GM19468 (cell line): ENCODE measurements around the gene MSI2.

Experiments used
- ATAC-seq: cut with Tn5 transposase; IDR thresholded peaks from one replicate; pipeline ENCODE4 v1.9.1; 2021; ENCODE audit warnings: mild to moderate bottlenecking, moderate library complexity, moderate number of reproducible peaks; ENCODE audit not compliant: unreplicated experiment; ENCODE audit errors: extremely low read depth

MSI2 gene

DNA sequence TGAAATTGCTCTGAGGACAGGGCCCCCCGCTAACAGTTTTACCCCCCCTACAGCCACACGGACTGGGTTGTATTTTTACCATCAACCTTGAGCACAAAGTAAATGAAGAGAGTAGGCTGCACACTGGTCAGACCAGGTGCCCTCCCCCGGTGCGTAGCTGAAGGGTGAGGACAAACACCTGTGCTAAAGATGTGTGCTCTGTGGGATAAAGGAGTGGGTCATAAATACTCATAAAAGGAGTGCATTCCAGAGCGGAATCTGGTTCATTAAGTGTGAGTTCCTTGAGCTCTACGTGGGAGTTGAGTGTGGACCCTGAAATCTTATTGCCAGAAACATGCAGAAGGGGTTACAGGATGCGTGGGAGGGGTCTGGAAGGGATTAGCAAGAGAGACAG is 271.7 kb downstream of the MSI2 start:
- no peak for ATAC-seq

DNA sequence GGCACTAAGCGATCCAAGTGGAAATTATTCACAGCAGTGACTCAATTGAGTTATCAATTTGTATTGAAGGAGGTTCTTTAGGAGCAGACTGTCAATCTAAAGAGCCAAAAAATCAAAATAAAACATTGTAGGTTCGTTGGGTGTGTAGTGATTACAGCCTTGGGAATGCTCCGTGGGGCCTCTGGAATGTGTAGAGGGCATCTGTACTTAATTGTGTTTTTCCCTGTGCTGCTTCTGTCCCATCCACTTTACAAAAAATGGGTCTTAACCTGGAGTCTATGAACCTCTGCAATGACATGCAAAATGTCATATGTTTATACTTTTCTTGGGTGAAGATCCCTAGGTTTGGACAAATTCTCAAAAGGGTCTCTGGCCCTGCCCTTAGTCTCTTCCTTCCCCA is 273.7 kb downstream of the MSI2 start:
- no peak for ATAC-seq

DNA sequence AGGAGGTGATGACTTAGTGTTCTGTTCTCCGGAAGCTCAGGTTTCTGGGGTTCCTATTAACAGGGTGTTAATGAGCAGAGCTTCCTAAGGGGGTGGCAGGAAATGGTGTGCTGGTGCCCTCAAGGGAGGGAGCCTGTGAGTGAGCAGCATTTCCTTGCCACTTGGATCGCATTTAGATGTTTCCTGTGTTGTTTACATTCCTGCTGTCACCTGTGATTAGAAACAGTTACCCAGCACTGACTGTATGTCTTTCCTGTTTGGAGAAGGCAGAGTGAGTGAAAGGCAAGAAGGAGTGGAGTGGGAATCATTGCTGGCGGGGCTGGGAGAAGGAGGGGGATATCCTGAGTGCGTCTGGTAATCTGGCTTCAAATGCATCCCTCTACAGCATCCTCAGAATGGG is 274.2 kb downstream of the MSI2 start:
- ATAC-seq: no peak

DNA sequence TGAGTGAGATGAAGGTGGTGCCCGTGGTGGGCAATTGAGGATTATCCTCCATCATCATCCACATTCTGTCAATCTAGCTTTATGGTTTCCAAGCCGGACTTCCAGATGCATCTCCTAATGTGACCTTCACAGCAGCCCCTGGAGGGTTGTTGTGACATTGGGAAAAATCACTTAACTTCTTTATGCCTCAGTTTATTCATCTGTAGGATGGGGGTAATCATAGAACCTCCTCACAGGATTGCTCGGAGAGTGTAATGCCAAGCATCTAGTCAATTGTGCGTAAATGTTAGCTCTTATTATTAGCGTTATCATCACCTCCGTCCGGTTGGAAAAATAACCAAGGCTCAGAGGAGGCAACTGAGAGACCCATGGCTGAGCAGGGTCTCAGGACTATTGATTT is 274.8 kb downstream of the MSI2 start:
- ATAC-seq: no peak

DNA sequence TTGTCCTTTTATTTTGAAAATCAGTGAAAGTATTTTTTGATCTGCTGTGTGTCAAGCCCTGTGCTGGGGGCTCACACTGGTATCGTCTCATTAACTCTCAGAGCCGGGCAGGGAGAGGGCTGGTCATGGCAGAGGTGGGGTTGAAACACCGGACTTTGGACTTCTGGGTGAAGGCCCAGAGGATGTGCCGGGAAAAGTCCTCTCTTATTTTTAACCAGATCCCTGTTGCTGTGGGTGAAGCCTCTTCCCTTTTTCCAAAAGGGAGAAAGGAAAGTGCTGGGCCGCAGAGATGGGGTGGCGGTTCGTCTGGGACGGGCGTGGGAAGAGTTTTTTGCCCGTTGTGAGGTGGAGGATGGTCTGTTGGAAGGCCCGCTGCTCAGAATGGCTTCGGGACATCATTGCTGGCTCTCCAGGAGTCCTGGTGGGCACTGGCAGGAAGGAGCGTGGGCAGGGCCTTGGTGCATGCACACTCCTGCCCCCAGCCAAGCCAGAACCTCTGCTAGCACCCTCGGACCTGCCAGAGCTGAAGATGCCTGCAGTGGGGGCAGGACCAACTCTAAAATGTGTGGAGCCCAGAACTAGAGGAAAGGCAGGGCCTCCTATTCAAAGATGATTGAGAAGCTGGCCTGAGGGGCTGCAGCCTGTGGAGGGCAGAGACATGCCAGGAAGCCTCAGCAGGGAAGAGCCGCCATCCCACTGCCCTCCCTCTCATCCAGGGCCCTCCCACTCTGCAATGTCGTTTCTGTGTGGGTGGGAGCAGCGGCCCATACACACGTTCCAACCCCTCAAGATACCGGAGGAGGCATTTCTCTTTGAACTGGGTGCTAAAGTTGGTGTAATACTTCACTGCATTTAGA is 275.6 kb downstream of the MSI2 start:
- no peak for ATAC-seq

DNA sequence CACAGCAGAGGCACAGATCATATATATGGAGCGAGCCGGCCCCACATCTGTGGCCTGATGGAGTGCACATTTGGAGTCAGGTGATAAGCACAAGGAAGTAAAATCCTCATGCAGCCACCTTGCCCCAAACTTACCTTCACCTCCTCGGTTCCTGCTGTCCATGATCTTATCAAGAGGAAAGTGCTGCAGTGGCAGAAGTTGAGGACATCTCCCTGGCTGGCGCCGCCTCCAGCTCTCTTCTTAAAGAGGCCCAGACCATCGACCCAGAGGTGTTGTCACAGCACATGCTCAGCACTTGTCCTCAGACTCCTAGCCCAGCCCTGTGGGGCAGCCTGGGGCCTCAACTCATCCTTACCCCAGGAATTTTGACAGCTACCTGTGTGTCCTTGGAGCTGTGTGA is 276.2 kb downstream of the MSI2 start:
- ATAC-seq: no peak

DNA sequence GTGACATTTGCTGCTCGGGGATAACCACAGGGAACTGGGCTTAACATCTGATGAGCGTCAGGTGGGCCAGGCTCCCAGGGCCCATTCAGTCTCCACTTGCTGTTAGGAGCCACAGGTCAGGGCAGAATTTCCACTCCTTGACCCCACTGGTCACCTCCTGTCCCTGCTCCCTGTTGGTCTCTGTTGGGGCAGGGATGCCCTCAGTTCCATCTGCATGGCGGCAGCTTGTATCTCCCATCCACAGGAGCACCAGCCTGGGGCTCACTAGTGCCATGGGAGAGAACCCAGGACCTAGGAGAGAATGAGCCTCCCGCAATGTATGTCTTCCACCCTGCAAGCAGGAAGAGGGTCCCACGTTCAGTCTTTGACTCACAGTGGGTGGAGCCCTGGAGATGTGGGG is 276.6 kb downstream of the MSI2 start:
- ATAC-seq: no peak

DNA sequence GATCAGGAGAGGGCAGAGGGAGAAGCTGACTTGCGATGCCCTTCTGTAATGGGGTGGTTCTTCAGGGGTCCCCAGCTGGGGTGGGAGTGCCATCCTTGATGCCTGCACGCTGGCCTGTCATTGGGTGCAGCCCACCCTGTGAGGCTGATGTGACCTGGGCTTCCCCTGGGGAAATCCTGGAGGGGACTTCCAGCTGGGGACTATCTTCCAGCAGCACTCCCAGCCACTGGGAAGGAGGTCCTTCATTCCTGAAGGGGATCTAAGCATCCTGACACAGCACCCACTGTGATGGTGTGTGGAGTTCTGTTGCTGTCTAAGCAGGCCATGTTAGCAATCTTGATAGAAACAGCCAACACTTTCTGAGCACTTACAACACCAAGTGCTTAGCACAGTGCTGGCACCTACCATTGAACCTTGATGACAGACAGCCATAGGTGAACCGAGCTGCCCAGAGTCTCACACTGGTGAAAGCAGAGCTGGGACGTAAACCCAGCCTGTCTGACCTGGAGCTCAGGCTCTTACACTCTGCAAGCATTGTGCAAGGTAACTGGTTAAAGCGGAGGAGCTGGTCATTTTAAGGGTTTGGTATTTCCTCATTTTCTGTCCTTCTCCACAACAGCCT is 277.5 kb downstream of the MSI2 start:
- no peak for ATAC-seq

DNA sequence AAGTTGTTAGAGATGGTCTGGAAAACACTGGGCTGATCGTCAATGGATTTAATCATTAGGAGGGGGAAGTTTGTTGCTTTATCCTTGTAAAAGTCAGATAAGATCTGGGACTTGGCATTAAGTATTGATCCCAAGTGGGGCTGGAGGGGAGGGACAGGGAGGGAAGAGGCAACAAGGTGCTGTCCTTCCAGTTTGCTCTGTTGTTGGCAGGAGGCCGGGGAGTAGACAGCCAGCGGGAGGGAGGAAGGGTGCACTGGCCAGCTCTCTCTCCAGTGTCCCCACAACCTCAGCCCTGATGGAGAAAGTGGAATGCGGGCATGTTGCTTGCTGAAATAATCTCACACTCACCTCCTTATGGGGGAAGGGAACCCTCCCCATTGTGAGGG is 278.5 kb downstream of the MSI2 start:
- ATAC-seq: no peak

DNA sequence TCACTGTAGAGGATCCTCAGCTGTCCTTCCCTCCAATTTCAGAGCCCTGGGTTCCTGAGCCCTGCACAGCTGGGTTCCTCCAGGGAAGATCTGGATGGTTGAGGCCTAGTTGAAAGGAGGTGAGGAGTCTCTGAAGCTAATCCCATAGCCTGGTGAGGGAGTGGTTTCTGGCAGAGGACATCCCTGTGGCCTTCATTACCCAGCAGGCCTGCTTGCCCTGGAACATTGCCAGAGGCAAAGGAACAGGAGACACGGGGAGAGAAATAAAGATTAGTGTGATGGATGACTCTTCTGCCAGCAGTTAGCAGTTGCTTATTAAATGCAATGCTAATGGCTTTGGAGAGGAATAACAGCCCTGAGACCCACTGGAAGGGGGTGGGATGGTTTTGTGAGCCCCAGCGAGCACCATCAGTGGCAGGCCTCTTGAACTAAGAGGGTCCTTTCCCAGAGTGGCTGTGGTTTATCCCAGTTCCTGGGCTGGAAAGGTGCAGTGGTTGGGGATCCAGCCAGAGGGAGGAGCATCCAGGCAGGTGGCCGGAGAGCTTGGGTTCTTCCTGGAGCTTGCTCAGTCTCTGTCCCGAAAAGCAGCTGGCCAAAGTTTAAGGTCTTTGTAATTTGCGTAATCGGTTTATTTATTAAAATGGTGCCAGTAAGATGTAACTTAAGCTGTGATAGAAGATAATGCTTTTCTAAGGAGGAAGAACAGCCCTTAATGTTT is 279.1 kb downstream of the MSI2 start:
- no peak for ATAC-seq

DNA sequence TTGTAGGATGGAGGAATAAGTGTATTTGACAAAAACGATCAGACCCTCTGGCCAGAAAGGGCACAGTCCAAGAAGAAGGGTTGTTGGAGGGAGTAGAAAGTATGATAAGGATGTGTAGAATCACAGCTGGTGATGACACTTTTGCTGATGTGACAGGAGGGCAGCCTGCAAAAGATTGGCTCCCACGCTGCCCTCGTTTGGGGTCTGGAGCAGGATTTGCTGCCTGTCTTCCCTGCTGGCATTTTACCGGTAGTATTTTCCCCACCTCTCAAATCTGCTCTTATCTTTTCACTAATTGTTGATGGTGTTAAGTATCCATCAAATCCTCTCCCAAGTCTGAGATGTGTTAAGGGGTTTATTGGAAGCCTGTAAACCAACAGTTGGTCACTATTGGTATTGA is 280.0 kb downstream of the MSI2 start:
- ATAC-seq: no peak

DNA sequence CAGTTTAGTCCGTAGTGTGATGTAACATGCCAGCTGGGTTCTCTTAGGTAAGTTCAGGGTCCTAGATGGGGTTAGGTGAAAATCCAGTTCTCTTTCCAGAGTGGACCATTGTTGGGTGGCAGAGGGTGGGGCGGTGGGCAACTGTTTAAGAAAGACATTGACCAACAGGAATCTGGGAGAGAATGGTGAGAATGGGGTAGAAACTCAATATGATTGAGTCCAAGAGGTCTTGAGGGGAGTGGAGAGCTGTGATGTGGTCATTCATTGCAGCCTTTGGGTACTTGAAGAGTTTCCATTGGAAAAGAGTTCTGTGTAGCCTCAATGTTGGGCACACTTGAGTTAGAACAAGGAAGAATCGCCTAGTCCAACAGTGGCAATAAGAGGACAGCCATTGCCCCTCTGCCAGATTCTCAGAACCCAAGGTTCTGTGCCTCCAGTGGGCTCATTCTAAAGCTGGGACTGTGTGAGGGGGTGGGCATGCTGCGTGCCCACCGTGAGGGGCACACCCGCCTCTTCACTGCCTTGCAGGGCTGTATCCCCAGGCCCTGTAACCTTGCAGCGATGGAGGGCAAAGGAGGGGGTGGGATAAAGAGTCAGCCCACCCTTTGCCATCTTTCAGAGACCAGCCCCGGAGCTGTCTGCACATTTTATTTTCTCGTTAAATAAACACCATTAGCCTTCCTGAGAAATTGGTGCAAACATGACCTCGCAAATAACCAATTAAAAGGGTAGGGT is 280.6 kb downstream of the MSI2 start:
- ATAC-seq: no peak

DNA sequence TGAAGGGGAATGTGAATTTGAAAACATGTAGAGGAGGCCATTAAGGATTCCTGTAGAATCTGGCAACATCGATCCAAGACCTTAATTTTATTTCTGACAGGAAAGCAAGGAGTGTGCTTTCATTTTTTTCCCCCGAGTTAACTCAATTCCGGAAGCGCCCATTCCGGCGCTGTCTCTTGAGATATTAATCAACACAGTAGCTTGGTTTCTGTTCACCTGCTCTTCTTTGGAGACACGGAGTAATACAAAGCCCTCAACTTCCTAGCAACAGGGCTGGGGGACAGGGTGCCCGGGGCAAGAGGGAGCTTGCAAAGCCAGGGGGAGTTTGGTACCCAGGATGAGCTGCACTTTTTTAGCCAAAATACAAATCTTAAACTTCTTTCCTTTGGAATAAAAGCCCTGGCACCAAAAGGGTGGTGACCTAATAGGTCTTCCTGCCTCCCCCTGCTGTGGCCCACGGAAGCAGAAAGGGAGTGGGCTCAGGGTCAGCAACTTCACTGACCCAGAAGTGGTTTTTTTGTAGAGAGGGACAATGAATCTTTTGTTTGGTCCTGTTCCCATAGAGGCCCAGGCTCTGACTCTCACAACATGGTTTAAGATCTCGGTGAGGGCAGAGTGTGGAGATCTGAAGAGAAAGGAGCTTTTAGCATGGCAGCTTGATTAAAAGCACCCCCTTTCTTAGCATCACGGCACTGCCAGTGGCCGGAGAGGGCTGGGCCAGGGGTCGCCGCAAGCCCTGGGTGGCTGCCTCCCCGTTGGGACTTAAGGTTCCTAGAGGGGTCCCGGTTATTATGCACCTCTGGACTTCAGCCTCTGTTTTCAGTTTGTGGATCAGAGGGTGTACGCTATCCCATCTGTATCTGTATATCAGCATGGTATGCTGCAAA is 281.4 kb downstream of the MSI2 start:
- no peak for ATAC-seq

DNA sequence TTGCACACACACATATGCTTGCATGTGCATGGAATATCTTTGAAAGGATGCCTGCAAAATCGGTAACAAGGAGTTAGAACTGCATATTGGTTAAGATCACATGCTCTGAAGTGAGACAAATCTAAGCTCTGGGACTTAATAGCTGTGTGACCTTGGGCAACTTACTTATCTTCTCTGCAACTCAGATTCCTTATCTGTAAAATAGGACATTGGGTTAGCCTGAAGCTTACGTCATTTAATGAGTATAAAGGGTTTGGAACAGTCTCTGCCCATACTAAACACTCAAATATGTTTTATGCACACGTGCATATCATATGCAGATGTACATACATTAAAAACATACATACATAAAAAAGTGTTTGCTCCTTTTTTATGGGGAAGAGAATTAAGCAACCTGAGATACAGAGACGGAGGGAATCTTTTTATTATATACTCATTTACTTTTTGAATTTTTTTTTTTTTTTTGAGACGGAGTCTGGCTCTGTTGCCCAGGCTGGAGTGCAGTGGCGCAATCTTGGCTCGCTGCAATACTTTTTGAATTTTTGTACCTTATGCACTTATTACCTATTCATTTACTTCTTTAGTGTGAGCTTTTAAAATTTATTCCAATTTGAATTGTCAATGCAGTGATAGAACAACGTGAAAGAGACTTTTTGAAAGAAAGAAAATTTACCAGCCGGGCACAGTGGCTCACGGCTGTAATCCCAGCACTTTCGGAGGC is 282.6 kb downstream of the MSI2 start:
- ATAC-seq: no peak

DNA sequence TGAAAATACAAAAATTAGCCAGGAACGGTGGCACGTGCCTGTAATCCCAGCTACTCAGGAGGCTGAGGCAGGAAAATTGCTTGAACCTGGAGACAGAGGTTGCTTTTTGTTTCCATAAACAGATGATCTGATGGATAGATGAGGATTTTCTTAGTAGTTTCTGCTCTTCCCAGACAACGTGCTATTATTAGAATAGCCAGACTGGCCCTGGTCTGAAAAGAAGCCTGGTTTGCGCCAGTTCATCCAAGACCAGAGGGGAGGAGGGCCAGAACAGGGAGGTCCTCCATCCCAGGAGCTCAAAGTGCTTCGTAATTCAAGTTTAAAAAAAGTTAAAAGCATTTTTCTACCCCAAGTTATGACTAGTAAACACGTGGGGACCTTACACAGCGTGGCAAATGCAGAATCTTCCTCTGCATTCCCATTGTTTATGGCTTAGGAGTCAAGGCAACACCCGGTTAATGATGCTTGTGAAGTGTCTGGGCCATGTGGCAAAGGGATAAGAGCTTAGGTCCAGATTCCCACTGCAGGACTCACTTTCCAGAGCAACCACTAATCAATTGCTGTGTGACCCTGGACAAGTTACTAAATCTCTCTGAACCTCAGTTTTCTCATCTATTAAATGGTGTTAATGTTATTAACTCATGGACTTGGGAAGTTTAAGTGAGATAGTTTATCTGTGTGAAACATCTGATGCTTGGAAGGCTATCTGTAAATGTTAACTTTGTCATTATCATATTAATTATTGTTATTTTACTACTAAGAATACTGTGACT is 283.4 kb downstream of the MSI2 start:
- ATAC-seq: no peak

DNA sequence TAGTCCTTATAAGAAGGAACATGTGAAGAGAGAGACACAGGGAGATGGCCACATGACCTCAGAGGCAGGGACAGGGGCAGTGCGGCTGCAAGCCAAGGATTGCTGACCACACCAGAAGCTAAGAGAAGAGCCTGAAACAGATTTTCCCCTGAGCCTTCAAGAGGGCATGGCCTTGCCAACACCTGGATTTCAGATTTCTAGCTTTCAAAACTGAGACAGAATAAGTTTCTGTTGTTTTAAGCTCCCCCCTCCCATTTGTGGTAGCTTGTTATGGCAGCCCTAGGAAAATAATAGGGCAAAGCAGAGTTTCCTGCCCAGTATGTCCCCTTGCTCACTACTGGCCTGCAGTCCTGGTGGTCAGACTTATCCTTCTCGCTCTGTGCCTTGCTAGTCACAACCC is 284.3 kb downstream of the MSI2 start:
- ATAC-seq: no peak

DNA sequence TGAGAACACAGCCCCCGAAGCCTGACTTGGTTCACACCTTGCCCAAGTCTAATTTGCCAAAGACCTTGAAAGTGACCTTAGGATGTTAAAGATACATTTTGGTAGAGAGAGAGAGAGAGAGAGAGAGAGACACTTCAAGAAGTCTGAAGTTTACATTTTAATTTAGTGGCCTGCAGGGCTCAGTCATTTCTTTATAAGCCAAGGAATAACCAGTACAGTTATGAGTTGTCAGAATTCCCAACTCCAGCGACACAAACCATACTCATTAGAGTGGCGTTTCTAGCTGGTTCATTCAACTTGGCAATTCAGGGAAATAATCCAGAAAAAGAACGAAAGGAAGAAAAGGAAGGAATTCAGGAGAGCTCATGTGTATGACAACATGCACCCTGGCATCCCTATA is 284.7 kb downstream of the MSI2 start:
- no peak for ATAC-seq
